NB4 (cell line): Measurements from ENCODE around the gene PRDM15.
"Not testable (repeated sequence)": the region's sequence is repeated elsewhere in the genome, so short reads cannot be mapped to it uniquely, and the experiment has no call there.

Experiments used
- DNase-seq: peaks from one replicate; pipeline ENCODE4 v3.0.0; 2010; ENCODE audit warnings: low read depth
- H3K4me3 ChIP-seq: one replicate; pipeline ENCODE4 v1.5.1; 2011; ENCODE audit warnings: mild to moderate bottlenecking, low read depth, low read length, moderate library complexity
- MYC ChIP-seq: IDR thresholded peaks from 2 replicates; pipeline ENCODE4 v1.6.1; 2011; ENCODE audit warnings: low read depth, low read length
- POLR2A ChIP-seq: IDR thresholded peaks from 2 replicates; pipeline ENCODE4 v1.6.1; 2011; ENCODE audit warnings: mild to moderate bottlenecking; ENCODE audit not compliant: insufficient read length; ENCODE audit errors: extremely low read depth
- TF ChIP-seq, protein P1 (sequence below): IDR thresholded peaks from 2 replicates; pipeline ENCODE4 v1.6.1; 2011; ENCODE audit warnings: low read depth, low read length
- TF ChIP-seq, protein P2 (sequence below): IDR thresholded peaks from one replicate; pipeline ENCODE4 v1.5.1; 2012; ENCODE audit warnings: low read depth, low read length

Gene PRDM15

DNA sequence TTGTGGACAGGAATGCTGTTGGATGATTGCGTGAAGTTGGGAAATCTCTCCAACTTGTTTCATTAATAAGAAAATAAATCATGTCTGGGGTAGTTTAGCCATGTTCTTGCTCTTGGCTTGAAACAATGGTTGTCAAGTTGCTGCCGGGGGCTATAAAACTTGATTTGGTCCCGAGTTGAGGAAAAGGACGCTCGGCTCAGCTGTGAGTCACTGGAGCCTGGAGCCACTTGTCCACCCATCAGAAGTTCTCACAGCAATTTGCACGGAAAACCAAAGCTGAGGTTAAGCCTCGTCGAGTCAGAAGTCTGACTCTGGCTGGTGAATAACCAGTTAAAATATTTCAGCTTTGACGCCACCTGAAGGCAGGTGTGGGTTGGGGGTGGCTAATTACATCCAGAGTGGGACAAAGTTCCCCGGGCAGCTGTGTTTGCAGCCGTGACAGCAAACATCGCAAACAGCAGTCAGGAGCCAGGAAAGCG, 92.6 kb downstream of the PRDM15 start:
- no peak overlapping the region for H3K4me3 ChIP-seq
- no peak for TF ChIP-seq MYC
- TF ChIP-seq, protein P1, sequence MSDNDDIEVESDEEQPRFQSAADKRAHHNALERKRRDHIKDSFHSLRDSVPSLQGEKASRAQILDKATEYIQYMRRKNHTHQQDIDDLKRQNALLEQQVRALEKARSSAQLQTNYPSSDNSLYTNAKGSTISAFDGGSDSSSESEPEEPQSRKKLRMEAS: no peak
- TF ChIP-seq, protein P2, sequence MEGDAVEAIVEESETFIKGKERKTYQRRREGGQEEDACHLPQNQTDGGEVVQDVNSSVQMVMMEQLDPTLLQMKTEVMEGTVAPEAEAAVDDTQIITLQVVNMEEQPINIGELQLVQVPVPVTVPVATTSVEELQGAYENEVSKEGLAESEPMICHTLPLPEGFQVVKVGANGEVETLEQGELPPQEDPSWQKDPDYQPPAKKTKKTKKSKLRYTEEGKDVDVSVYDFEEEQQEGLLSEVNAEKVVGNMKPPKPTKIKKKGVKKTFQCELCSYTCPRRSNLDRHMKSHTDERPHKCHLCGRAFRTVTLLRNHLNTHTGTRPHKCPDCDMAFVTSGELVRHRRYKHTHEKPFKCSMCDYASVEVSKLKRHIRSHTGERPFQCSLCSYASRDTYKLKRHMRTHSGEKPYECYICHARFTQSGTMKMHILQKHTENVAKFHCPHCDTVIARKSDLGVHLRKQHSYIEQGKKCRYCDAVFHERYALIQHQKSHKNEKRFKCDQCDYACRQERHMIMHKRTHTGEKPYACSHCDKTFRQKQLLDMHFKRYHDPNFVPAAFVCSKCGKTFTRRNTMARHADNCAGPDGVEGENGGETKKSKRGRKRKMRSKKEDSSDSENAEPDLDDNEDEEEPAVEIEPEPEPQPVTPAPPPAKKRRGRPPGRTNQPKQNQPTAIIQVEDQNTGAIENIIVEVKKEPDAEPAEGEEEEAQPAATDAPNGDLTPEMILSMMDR: no peak
- DNase-seq: no peak

DNA sequence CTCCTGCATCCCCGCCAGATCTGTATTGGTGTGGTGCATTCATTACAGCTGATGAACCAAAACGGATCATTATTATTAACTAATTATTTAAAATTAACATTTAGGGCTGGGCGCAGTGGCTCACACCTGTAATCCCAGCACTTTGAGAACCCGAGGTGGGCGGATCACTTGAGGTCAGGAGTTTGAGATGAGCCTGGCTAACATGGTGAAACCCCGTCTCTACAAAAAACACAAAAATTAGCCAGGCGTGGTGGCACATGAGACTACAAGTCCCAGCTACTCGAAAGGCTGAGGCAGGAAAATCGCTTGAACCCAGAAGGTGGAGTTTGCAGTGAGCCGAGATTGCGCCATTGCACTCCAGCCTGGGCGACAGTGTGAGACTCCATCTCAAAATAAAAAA, 93.9 kb downstream of the PRDM15 start:
- H3K4me3 ChIP-seq, DNase-seq: not testable (repeated sequence)

DNA sequence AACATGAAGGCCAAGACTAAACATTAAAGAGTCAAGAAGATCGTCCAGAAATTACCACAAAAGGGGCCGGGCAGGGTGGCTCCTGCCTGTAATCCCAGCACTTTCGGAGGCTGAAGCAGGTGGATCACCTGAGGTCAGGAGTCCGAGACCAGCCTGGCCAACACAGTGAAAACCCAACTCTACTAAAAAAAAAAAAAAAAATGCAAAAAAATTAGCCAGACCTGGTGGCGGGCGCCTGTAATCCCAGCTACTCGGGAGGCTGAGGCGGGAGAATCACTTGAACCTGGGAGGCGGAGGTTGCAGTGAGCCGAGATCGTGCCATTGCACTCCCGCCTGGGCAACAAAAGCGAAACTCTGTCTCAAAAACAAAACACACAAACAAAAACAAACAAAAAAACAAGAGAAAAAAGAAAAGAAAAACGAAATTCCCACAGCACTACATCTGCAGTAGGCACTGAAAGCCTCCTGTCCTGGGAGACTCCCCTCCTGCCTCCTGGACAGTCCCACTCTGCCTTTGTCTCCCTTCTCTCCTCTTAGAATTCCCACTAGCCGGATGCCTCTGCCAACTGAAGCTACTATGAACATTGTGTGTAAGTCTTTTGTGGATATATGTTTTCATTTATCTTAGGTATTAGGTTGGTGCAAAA, 94.6 kb downstream of the PRDM15 start:
- DNase-seq: no peak
- TF ChIP-seq MYC (no peak), POLR2A (no peak)
- TF ChIP-seq, protein P2: no peak
- TF ChIP-seq, protein P1: no peak
- H3K4me3 ChIP-seq: no peak overlapping the region

DNA sequence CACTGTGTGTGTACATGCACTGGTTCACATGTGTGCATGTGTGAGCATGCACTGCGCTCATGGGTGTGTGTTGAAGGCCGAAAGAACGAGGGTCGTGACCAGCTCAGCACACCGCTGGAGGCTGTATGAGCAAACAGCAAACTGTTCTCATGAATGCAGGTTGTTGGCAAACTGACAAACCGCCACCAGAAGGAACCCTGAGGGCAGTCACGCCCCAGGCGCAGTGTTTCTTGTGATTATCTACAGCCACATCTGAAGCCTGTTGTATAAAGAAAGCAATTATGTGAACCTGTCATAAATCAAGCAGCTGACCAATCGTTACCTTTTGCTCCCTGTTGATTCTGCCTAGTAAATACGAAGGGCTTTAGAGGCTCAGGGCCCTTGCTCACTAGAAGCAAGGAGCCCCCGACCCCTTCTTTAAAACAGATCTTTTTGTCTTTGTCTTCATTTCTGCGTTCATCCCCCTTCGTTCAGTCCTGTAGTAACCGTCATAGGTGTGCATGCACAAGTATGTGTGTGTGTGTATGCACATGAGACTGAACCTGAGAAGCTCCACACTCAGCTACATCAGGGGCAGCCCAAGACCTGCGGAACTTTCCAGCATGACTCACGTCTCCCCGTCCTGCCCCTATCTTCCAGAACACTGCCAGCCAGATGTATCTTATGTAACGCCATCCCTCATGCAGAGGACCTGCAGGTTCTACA, 95.5 kb downstream of the PRDM15 start:
- no peak for DNase-seq
- TF ChIP-seq MYC: no peak
- no peak for TF ChIP-seq POLR2A
- TF ChIP-seq, protein P1: no peak
- TF ChIP-seq, protein P2: no peak
- no peak overlapping the region for H3K4me3 ChIP-seq

DNA sequence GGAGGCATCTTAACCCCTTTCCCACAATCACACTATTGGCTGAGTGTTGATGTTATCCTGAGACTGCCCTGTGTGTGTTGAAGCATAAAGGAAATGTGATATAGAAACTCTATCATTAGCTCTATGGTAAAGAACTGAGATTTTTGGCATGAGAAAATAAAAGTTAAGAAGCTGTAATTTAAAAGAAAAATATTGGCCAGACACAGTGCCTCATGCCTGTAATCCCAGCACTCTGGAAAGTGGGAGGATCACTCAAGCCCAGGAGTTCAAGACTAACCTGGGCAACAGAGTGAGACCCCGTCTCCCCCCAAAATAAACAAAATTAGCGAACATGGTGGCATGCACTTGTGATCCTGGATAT, 98.1 kb downstream of the PRDM15 start:
- no peak for DNase-seq
- TF ChIP-seq, protein P1: no peak
- TF ChIP-seq POLR2A (no peak), MYC (no peak)
- TF ChIP-seq, protein P2: no peak

DNA sequence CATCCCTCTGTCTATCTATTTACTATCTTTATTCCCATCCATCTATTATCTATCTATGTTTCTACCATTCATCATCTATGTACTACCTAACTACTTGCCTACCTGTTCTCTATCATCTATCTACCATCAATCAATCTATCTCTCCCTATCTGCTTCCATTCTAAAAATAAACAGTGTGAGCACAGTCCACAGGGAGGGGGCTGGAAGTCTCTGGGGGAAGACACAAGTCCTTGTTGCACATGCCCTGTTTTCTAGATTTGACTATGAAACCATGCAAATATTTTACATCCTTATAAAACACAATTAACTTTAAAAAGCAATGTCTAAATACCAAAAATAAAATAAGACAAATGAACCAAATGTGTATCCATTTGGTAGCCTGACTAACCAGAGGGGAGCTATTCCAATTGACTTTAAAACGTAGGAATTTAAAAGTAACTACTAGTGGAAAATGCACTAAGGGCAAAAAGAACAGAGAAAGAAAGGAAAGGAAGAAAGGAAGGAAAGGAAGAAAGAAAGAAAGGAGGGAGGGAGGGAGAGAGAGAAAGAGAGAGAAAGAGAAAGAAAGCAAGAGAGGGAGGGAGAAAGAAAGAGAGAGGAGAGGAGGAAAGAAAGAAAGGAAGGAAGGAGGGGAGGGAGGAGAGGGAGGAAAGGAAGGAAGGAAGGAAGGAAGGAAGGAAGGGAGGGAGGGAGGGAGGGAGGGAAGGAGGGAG, 98.7 kb downstream of the PRDM15 start:
- TF ChIP-seq, protein P1: no peak
- DNase-seq: no peak
- no peak overlapping the region for H3K4me3 ChIP-seq

More for the DNA sequence above, 98.1 kb downstream of the PRDM15 start:
- no peak overlapping the region for H3K4me3 ChIP-seq
